NCI-H1417 (cell line): ENCODE data around the gene TSPAN2.

ENCODE experiments used
- DNase-seq, 3 experiments: peaks; one replicate each; lab custom pipeline; 2025; lab: John Stamatoyannopoulos, UW

Gene TSPAN2

DNA sequence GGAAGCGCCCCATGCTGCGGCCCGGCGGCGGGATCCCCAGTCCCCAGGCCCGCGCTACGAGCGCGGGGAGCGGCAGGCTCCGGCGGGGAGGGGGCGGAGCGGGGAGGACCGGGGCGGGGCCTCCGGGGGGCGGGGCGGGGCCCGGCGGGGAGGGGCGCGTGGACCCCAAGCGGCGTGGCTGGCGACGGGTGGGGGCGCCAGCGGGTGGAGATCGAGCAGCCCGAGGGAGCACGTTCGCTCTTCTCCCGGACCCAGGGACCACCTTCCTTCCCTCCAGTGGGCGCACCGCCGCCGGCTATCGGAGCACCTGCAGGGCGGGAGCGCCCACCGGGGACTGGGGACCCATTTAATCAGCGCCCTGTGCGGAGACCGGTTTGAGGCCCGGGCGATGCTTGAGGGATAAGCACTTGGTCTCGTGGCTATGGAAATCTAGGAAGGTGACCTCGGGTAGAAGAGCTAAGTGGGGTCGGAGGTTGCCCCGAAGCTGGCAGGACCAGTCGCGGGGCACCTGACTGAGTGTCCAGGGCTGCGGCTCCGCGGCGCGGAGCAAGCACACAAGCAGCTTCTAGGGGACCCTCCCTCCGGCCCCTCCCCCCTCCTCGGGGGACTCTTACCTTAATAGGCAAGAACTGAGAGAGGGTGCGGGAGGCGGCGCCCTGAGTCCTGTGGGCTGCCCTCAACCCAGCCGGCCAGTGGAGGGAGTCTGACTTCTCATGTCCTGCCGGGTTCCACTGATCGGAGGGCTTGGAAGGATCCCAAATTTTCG, at the start of gene TSPAN2:
Gene TSPAN2 (minus strand): TSS at position 84 of the 766 bp plus-strand sequence. CDS start 71 bp downstream, at position 13.
- peak; percentile 22 to 89 (median 88) for DNase-seq

DNA sequence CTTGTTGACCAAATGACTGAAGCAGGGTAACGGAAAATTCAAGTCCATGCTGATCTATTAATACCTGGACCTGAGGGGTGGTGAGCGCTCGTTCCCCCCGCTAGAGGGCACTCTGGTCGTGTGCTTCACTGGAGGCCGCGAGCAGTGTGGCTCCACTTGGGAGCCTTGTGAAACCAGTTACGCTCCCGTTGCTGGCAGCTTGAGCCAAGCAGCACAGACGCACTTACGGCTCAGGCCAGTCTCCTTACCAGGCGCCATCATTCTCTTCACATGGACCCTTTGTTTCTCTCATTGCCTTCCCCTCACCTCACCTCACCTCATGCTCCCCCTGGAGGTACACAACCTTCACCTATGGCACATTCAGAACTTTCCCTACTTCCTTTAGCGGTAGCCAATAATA, 49.7 kb upstream of the TSPAN2 start:
- peak; percentile 81 to 93 (median 91) for DNase-seq

DNA sequence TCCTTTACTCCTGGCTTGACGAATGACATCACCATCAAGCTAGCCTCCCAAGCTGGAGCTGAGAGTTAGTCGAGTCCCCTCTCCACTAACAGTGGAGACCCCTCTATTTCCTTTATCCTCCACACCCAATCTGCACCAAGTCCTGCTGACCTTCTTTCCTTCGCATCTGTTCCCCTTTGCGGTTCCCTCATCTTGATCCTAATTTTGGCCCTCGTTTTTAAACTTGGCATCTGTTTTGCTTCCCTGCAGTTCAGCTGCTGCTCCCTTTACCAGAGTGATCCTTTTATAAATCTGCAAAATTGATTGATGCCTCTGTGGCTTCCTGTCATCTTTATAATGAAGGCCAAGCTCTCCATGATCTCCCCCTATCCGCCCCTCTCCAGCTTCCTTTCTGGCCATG, 49.0 kb upstream of the TSPAN2 start:
- DNase-seq = no peak

DNA sequence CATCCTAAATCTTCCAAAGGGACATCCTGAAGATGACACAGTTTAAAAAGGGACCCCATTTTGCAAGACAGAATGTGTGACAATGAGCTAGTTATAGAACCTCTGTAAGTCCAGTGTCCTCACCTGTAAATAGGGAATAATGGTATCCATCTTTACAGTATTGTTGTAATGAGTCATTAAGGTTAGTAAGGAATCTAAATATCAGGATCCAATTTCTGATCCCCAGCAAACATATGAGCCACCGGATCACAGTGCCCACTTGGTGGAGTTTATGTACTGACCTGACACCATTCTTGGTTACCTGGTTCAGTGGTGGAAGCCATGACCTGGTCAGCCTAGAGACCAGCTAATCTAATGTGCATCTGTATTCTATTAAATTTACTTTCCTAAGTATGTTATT, 47.9 kb upstream of the TSPAN2 start:
- DNase-seq = no peak

DNA sequence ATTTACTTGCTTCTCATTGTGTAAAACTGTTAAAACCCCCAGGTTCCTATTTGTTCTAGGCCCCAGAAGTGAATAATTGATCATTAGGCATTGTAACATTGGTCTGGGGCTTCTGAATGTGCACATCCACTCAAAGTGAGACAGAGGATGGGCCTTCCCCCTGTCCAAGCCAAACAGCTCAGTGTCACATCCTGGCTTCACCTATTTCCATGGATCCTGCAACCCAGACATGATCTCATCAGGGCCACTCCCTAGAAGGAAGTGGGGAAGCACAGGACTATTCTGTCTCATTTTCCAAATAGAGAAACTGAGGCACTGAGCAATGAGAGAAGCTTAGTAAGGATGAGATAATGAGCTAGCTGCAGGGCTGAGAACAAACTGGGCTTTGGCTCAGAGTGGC, 47.4 kb upstream of the TSPAN2 start:
- DNase-seq = no peak

DNA sequence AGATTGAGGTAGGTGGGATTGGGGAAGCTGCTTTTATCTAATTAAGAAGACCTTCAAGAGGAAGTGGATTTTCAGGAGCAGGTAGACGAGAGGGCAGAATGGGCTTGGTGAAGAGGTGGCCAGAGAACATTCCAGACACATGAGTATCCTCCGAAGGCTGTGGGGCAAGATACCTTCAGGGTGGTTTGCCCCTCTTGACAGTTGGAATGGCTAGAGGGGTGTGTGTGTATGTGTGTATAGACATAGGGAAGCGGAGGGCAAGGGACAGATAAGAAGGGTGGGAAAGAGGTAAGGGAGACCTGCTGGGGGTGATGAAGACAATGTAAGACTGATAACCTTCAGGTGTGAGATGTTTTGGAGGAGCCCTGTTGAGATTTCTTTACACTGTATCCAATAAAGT, 46.8 kb upstream of the TSPAN2 start:
- DNase-seq = no peak

DNA sequence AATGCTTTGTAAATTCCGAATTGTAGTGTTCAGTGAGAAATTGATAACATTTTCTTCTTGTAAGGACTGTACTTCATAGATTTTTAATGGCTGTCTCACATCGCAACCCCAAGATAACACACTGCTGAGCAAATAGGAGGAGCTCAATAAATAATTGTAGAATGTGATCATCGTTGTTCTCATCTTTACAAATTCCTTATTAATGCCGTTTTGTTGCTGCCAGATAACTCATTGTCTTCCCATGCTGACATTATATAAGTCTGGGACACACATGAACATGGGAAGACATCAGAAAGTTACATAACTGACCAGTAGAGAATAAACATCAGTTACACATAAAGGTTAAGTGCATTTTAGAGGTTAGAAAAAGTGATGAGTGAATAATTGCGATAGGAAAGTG, 46.4 kb upstream of the TSPAN2 start:
- no peak for DNase-seq

DNA sequence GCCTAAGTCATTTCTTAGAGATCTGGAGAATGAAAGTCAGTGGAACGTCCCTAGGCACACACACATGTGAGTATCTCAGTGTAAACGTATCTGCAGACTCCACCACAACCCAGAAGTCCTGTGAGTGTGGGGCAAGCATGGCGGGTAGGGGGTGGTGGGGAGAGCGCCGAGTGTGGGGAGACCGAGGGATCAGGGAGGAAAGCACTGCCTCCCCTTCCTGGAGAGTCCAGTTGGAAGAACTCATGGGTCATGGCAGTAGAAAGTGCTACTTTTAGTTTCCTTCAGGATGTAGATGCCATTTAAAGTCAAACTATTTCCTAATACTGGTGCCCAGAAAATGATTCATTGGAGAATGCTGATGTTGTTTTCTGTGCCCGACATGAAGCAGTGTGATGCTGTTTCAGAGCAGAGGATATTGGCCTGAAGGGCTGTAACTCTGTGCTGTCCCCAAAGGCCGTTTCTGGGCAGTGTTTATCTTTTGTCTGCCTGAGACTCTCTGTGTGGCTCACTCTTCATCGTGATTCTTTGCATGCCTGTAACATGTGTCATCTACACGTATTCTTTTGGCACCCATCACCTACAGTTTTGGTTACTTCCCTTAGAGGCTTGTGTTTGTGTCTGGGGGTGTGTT, 45.7 kb upstream of the TSPAN2 start:
- no peak for DNase-seq

DNA sequence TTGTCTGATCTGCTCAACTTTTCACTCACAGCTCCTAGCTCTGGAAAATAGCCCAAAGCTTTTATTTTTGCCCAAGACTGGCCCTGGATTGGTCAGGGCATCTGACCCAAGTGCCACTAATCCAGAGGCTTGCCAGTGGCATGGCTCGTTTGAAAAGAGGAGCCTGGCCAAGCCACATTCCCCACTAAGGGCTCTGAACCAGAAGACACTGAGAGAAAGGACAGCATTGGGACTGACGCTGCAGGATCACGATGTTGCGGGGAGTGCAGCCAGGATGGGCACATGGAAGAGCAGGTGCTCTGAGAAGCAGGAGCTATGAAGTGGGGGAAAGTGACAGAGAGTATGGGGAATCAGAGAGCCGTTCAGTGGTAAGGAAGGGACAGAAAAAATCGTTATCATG, 44.9 kb upstream of the TSPAN2 start:
- DNase-seq = no peak

DNA sequence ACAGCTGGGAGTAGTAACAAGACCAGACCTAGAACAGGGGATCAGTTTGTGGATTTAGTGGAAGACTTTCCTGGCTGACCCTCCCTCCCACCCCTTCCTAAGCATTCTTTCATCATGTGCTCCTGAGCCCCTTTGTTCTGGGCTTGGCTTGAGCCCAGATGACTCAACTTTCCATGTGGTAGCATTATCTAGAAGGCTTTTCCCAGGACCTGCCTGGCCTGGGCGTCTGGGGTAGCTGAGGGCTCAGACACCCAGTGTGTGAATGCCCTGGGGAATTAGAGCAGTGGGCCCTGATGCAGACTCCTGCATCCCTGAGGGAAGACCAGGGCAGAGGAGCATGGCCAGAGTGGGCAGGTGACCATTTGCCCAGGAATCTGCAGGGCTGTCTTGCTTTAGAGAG, 44.1 kb upstream of the TSPAN2 start:
- no peak for DNase-seq

DNA sequence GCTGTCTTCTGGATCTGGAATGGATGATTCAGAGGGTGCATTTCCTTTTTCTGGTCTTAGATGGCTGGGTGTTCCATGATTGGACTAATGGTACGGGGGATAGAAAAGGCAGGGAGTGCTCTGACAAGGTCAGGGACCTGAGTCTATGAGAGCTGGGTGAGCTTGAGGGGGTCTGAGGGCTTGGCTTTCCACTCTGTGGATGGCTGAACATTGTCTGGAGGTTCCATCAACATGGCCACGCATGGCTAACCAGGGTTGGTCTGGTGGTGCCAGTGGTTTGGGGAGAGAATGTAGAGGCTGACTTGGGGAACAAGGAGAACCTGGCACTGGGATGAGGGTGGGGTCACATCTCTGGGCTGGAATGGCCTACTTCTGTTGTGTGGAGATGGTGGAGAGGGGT, 41.5 kb upstream of the TSPAN2 start:
- DNase-seq = no peak

DNA sequence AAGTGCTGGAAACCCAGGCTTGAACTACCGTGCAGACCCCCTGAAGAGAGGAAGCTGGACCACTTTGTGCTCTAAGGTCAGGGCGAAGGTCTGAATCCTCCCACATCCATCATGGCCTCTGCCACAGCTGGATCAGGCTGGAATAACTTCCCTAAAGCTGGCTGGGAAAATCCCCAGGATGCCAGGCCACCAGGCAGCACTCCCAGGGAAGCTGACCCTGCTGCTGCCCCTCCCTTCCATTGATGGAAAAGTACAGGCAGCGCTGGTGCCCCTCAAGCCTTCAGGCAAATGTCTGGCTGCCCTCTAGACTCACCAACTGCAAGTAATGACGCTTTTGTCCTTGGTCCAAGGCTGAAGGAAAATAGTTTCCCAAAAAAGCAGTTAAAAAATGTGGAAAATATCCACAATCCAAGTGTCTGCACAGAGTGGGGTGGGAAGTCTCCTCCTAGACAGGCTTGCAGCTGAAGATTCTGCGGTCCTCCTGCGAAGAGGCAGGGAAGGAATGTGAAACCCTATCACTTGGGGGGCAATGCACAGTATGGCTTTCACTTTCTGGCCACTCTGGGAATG, 39.9 kb upstream of the TSPAN2 start:
- DNase-seq = no peak

DNA sequence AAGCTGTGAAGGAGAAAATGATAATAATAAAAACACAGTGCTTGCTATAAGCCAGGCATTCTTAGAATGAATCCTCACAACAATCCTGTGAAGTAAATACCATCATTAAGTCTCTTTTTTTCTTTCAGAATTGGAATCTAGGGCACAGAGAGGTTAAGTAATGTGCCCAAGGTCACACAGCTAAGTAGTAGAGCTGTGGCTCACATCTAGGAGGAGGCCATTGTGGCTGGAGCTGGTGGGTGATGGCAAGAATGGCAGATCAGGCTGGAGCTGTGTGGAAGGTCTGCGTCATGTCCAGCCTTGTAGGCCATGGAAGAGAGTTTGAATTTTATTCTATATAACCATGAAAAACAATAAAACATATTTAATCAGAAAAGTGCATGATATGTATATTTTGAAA, 38.2 kb upstream of the TSPAN2 start:
- no peak for DNase-seq

DNA sequence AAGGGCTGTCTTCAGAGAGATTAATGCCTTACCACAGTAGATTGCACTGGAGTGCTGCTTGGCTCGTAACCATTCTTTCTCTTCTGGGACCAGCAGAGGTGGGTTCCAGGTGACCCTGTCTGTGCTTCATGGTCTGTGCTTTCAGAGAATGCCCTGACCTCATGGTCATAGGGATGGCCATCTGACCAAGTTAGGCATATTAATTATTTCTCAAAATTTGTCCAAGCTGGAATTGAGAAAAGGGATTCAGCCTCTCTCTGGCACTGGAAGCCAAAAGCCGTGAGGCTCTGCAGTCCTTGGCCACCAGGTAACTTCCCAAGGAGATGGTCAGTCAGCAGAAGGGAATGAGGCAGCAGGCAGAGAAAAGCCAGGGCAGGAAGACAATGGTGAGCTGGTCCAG, 37.2 kb upstream of the TSPAN2 start:
- no peak for DNase-seq

DNA sequence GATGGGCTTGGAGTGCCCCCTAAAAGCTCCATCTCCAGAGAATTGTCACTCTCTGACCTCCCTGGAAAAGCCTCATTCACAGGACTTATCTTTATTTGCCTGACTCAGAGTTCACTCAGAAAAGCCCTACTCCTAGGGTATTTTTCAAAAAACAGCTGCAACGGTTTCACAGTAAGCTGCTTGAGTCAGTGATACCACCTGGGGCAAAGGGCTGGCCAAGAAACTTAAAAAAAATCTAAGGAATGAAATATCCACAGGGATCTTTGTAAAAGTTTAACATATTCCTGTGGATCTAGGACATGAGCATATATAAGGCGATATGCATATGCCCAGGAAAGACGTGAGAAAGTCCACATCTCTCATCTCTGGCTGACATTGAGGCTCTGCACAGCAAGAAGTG, 33.8 kb upstream of the TSPAN2 start:
- DNase-seq = no peak

DNA sequence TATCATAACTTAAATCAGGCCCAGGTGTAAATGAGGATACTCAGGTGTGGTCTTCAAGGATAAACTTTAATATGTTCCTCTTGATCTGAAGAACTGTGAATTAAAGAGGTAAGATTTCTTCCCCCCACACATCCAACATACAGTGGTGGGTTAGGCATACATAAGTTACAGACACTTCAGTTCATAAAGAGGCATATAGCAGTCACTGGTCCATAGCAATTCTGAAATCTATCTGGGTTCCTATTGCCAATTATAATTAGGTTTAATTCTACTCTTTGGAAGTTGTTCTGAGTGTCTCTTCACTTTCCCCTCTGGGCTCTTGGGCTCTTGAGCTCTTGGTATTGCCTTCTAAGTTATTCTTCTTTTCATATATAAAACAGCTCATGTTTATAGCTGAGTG, 32.5 kb upstream of the TSPAN2 start:
- no peak for DNase-seq

DNA sequence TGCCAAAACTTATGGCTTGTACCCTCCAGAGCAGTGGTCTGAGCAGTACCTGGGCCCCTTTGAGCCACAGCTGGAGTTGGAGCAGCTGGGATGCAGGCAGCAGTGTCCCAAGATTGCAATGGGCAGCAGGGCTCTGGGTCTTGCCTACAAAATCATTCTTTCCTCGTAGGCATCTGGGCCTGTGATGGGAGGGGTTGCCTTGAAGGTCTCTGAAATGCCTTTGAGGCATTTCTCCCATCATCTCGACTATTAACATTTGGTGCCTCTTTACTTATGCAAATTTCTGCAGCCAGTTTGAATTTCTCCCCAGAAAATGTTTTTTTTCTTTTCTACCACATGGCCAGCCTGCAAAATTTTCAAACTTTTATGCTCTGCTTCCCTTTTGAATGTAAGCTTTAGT, 31.0 kb upstream of the TSPAN2 start:
- DNase-seq = no peak

DNA sequence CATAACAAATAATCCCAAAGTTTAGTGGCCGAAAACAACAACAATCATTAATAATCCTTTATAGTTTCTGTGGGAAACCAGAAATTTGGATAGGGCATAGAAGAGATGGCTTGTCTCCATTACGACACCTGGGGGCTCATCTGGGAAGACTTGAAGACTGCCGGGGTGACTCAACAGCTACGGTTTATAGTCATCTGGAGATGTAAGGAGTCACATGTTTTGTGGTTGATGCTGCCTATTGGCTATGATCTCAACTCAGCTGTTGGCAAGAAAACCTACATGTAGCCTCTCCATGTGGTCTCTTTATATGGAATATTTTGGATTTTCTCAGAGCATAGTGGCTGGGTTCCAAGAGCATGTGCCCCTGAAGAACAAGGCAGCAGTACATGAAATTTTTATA, 29.3 kb upstream of the TSPAN2 start:
- no peak for DNase-seq

DNA sequence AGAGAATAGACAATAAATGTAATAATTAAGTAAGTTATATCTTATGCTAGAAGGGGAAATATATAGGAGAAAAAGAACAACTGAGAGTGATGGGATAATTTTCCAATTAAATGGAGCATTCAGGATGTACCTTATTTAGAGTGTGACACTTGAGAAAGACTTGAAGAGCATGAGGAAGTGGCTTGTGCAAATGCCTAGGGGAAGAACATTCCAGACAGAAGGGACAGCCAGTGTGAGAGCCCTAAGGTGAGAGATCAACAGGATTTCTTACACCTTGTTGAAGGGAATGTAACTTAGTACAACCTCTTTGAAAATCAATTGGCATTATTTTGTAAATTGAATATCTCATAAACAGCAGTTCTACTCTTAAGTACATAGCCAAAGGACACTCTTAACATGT, 28.8 kb upstream of the TSPAN2 start:
- DNase-seq = no peak

DNA sequence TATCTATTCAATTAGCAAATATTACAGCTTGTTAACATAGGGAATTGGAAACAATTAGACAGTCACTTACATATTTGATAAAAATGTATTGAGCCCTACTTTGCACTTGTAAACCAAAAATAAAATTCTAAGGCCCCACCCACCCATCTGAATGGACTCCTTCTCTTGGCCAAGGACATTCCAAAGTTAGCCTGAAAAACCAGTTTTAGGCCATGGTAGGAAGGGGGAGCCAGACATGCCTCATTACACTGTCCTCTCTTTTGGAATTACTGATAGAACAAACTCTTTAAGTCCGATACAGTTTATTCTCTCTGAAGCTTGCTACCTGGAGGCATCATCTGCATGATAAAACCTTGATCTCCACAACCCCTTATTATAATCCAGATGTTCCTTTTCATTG, 28.0 kb upstream of the TSPAN2 start:
- no peak for DNase-seq

DNA sequence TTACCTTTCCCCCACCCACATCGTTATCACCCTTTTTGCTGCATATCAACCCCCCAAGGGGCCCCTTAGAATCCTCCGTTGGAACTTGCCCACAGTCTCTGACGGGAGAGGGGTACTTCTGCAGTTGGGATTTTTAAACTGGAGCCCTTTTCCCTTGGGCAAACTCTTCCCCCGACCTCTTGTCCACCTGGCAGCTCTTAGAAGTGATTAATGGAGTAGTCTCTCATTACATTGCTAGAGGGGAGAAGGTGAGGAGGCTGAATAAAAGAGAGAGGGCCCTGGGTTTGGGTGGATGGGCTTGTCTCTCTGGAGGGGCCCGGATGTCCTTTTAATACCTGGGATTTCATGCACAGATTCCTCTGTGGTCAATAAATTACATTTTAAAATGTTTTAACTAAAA, 27.2 kb upstream of the TSPAN2 start:
- peak in 2 of 3 experiments; percentile 7 to 42 for DNase-seq

DNA sequence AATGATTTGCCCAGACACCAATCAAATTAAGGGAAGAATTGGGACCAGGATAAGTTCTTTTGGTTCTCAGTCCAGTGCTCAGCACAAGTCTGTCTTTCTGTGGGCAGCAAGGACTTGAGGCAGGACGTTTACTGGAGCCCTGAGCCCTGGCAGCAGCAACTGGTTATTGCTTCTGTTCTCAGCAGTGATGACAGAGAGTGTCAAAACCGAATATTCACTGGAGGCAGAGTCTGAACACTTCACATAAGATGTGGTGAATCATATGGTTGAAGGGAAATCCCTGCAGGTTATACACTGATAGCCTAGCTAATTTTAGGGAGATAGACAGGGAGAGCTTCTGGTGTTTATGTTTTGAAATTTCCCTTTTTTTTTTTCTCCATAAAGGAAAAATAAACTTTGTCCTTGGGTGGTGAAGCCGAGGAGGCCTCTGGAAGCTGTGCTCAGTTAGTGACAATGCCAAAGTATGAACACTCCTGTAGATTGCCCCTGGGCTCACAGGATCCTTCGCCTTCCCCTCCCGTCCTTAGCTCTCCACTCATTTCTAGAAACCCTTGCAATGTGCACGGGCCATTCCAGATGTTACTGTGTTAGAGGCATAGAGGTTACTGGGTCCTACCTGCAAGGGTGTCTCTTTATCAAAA, 26.3 kb upstream of the TSPAN2 start:
- no peak for DNase-seq

DNA sequence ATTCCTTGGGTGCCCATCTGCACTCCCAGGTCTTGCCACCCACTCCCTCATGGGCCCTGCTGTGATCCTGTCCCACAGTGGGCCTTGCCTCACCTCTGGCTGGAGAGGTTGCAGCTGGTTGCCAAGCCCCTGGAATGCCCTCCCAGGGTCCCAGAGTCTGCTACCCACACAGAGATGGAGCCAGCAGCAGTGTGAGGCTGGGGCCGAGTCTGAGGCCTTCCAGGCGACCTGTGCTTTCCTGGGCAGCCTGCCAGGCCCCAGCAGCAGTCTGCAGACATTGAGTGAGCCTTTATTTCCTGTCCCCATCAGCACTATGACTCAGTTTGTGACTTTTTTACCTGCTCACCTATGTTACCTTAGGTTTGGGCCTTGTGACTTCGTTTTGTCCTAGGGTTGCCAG, 25.0 kb upstream of the TSPAN2 start:
- peak in 2 of 3 experiments; percentile 27 to 51 for DNase-seq
